SK-N-SH (cell line): ENCODE data around the gene CAMK2B. TPM values are rescaled to one million over a fixed set of nuclear protein-coding genes. Genes with fewer than 3 reads are reported as not detected.
A peak's percentile ranks its signal among the peaks of the same experiment; 100 is the strongest.

Source experiments
- CTCF ChIA-PET: fragments of 300-600, 350-600 bp; formaldehyde crosslinking; extraction: SDS; loops from one replicate; lab custom pipeline; 2021; lab: Yijun Ruan, JAX
- POLR2A ChIA-PET: fragments of 350-600 bp; sonication (Branson Sonifier 250); formaldehyde crosslinking; extraction: SDS; loops from one replicate; lab custom pipeline; 2020; ENCODE audit warnings: antibody characterized with exemption, inconsistent platforms; lab: Yijun Ruan, JAX
- DNase-seq: peaks from one replicate; pipeline ENCODE4 v3.0.0; 2012
- H2AFZ ChIP-seq: fragments of 200-600 bp; sonication (generic); 2 replicates; pipeline ENCODE4 v1.8.1; 2016; ENCODE audit warnings: antibody characterized with exemption, mild to moderate bottlenecking, low read depth
- H3F3A ChIP-seq: fragments of 200-600 bp; sonication (generic); replicated peaks from 2 replicates; pipeline ENCODE3; 2016; ENCODE audit warnings: antibody characterized with exemption, mild to moderate bottlenecking; ENCODE audit not compliant: insufficient read depth
- H3K27ac ChIP-seq, 2 experiments: fragments of 200-500 bp in 1 of 2; fragments of 200-600 bp in 1 of 2; sonication (Bioruptor generic) in 1 of 2; sonication (generic), shearing (Covaris generic) in 1 of 2; 2 replicates each; pipeline versions ENCODE4 v1.5.1 to v1.6.1; 2014 to 2016; ENCODE audit warnings: low read depth in 2 of 2, inconsistent platforms in 1 of 2, low read length in 1 of 2, mild to moderate bottlenecking in 1 of 2, mixed read lengths in 1 of 2
- H3K27me3 ChIP-seq: fragments of 200-600 bp; sonication (generic), shearing (Covaris generic); 2 replicates; pipeline ENCODE4 v1.6.1; 2016; ENCODE audit warnings: mixed run types; ENCODE audit not compliant: insufficient read depth
- H3K36me3 ChIP-seq, 2 experiments: fragments of 200-500 bp in 1 of 2; fragments of 200-600 bp in 1 of 2; sonication (Bioruptor generic) in 1 of 2; sonication (generic) in 1 of 2; replicated peaks in 1 of 2; 2 replicates each; pipeline versions ENCODE3 to v1.5.1; 2014 to 2016; ENCODE audit warnings: low read length in 1 of 2, mild to moderate bottlenecking in 1 of 2; ENCODE audit not compliant: insufficient read depth in 2 of 2, control insufficient read depth in 1 of 2
- H3K4me1 ChIP-seq, 2 experiments: fragments of 200-500 bp in 1 of 2; fragments of 200-600 bp in 1 of 2; sonication (Bioruptor generic) in 1 of 2; sonication (generic), shearing (Covaris generic) in 1 of 2; 2 replicates each; pipeline versions ENCODE4 v1.5.1 to v1.6.1; 2014 to 2016; ENCODE audit warnings: low read depth in 1 of 2, low read length in 1 of 2, mixed run types in 1 of 2; ENCODE audit not compliant: insufficient read depth in 2 of 2, control insufficient read depth in 1 of 2
- H3K4me2 ChIP-seq: fragments of 200-600 bp; sonication (generic), shearing (Covaris generic); 2 replicates; pipeline ENCODE4 v1.6.1; 2017; ENCODE audit warnings: mixed run types
- H3K4me3 ChIP-seq, 2 experiments: fragments of 200-500 bp in 1 of 2; fragments of 200-600 bp in 1 of 2; sonication (Bioruptor generic) in 1 of 2; sonication (generic), shearing (Covaris generic) in 1 of 2; 2 replicates each; pipeline versions ENCODE4 v1.5.1 to v1.8.1; 2014 to 2016; ENCODE audit warnings: low read depth in 2 of 2, inconsistent platforms in 1 of 2, low read length in 1 of 2, mild to moderate bottlenecking in 1 of 2, mixed read lengths in 1 of 2, moderate library complexity in 1 of 2
- H3K79me2 ChIP-seq: fragments of 200-600 bp; sonication (generic); 2 replicates; pipeline ENCODE4 v1.8.1; 2017; ENCODE audit warnings: mild to moderate bottlenecking; ENCODE audit not compliant: insufficient read depth
- H3K9ac ChIP-seq: fragments of 200-600 bp; sonication (generic); 2 replicates; pipeline ENCODE4 v1.6.1; 2017; ENCODE audit warnings: mixed run types
- H3K9me2 ChIP-seq: fragments of 200-600 bp; sonication (generic); 2 replicates; pipeline ENCODE4 v1.6.1; 2017; ENCODE audit warnings: mixed run types
- H3K9me3 ChIP-seq: fragments of 200-600 bp; sonication (generic); 2 replicates; pipeline ENCODE4 v1.6.1; 2017; ENCODE audit warnings: mixed run types, mild to moderate bottlenecking, moderate library complexity
- H4K20me1 ChIP-seq: fragments of 200-600 bp; sonication (generic); 2 replicates; pipeline ENCODE4 v1.6.1; 2017; ENCODE audit warnings: mild to moderate bottlenecking, mixed run types; ENCODE audit not compliant: insufficient read depth
- EP300 ChIP-seq, 2 experiments: IDR thresholded peaks; 2 replicates each; pipeline versions ENCODE4 v1.4.0 to v1.6.1; 2012; ENCODE audit warnings: borderline replicate concordance in 1 of 2, low read depth in 1 of 2, low read length in 1 of 2
- POLR2AphosphoS5 ChIP-seq: IDR thresholded peaks from 2 replicates; pipeline ENCODE4 v1.6.1; 2012; ENCODE audit warnings: low read depth, low read length
- SIN3A ChIP-seq: IDR thresholded peaks from 2 replicates; pipeline ENCODE4 v1.6.1; 2012; ENCODE audit warnings: low read depth, mild to moderate bottlenecking, low read length, moderate library complexity, borderline replicate concordance
- ZBTB33 ChIP-seq: IDR thresholded peaks from 2 replicates; pipeline ENCODE4 v1.4.0; 2012; ENCODE audit warnings: low read depth, borderline replicate concordance
- WGBS: methylation state at CpG from one replicate; pipeline ENCODE4 v1.1.6; 2017; ENCODE audit warnings: low lambda C conversion rate; 5-methylcytosine and 5-hydroxymethylcytosine counted together
- polyA plus RNA-seq, 3 experiments: library from polyadenylated mRNA; depleted of rRNA; stranded (reverse); fragments of >200 nt; gene quantifications; 2 replicates each; pipeline ENCODE4 v1.2.3, GENCODE V29; 2012
- TF ChIP-seq, protein P1 (sequence below): IDR thresholded peaks from 2 replicates; pipeline ENCODE4 v1.6.1; 2012; ENCODE audit warnings: mild to moderate bottlenecking, low read depth, low read length, moderate library complexity
- TF ChIP-seq, protein P2 (sequence below): fragments of 150-350 bp; IDR thresholded peaks from 2 replicates; pipeline ENCODE4 v1.6.1; 2016; ENCODE audit warnings: mild to moderate bottlenecking, low read depth, low read length
- TF ChIP-seq, protein P3 (sequence below): fragments of 200-600 bp; sonication (generic); IDR thresholded peaks from 2 replicates; pipeline ENCODE4 v1.6.1; 2017; ENCODE audit warnings: antibody characterized with exemption, mild to moderate bottlenecking, moderate library complexity

CAMK2B gene
- polyA plus RNA-seq, 1 of the 3 experiments (the other 2 are of a cell fraction), result 0.20 TPM

- no peak overlapping the region for H3K9ac ChIP-seq
- no peaks in the 10 kb centered on the region for H3F3A ChIP-seq
- no peaks in the 10 kb centered on the region for H3K9me3 ChIP-seq
- H3K9me2 ChIP-seq, result no peaks in the 10 kb centered on the region
- TF ChIP-seq EP300 (IDR thresholded peaks at IDR 0.05; ENCODE audit: borderline replicate concordance in 1 of 2, low read depth in 1 of 2, low read length in 1 of 2), result no peak
- TF ChIP-seq SIN3A, result no peak
- TF ChIP-seq, protein P1, sequence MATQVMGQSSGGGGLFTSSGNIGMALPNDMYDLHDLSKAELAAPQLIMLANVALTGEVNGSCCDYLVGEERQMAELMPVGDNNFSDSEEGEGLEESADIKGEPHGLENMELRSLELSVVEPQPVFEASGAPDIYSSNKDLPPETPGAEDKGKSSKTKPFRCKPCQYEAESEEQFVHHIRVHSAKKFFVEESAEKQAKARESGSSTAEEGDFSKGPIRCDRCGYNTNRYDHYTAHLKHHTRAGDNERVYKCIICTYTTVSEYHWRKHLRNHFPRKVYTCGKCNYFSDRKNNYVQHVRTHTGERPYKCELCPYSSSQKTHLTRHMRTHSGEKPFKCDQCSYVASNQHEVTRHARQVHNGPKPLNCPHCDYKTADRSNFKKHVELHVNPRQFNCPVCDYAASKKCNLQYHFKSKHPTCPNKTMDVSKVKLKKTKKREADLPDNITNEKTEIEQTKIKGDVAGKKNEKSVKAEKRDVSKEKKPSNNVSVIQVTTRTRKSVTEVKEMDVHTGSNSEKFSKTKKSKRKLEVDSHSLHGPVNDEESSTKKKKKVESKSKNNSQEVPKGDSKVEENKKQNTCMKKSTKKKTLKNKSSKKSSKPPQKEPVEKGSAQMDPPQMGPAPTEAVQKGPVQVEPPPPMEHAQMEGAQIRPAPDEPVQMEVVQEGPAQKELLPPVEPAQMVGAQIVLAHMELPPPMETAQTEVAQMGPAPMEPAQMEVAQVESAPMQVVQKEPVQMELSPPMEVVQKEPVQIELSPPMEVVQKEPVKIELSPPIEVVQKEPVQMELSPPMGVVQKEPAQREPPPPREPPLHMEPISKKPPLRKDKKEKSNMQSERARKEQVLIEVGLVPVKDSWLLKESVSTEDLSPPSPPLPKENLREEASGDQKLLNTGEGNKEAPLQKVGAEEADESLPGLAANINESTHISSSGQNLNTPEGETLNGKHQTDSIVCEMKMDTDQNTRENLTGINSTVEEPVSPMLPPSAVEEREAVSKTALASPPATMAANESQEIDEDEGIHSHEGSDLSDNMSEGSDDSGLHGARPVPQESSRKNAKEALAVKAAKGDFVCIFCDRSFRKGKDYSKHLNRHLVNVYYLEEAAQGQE, result no peak
- no peak for TF ChIP-seq ZBTB33
- TF ChIP-seq POLR2AphosphoS5, result no peak
- TF ChIP-seq, protein P2, sequence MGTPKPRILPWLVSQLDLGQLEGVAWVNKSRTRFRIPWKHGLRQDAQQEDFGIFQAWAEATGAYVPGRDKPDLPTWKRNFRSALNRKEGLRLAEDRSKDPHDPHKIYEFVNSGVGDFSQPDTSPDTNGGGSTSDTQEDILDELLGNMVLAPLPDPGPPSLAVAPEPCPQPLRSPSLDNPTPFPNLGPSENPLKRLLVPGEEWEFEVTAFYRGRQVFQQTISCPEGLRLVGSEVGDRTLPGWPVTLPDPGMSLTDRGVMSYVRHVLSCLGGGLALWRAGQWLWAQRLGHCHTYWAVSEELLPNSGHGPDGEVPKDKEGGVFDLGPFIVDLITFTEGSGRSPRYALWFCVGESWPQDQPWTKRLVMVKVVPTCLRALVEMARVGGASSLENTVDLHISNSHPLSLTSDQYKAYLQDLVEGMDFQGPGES, result no peak
- TF ChIP-seq, protein P3, sequence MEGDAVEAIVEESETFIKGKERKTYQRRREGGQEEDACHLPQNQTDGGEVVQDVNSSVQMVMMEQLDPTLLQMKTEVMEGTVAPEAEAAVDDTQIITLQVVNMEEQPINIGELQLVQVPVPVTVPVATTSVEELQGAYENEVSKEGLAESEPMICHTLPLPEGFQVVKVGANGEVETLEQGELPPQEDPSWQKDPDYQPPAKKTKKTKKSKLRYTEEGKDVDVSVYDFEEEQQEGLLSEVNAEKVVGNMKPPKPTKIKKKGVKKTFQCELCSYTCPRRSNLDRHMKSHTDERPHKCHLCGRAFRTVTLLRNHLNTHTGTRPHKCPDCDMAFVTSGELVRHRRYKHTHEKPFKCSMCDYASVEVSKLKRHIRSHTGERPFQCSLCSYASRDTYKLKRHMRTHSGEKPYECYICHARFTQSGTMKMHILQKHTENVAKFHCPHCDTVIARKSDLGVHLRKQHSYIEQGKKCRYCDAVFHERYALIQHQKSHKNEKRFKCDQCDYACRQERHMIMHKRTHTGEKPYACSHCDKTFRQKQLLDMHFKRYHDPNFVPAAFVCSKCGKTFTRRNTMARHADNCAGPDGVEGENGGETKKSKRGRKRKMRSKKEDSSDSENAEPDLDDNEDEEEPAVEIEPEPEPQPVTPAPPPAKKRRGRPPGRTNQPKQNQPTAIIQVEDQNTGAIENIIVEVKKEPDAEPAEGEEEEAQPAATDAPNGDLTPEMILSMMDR, result no peak
- CTCF ChIA-PET, result interaction anchor here (1.8 kb wide), 2 partner anchors 23 to 47 kb away, joined by 4 to 6 read pairs; no protein-coding TSS in a partner anchor
- no peak overlapping the region for H2AFZ ChIP-seq
- H3K27me3 ChIP-seq, result peaks cover 12% of the 10 kb centered on the region
- peaks cover 0 to 80% of the 10 kb centered on the region in 2 experiments; a peak in 2 of 4 replicates for H3K4me1 ChIP-seq
- WGBS, result 61% methylated on average over 12 of the region's 17 CpGs
- peak; percentile 29 for DNase-seq
- H3K79me2 ChIP-seq, result no peaks in the 10 kb centered on the region
- no peak overlapping the region for H3K4me3 ChIP-seq
- no peaks in the 10 kb centered on the region for H4K20me1 ChIP-seq
- no peak overlapping the region for H3K27ac ChIP-seq
- POLR2A ChIA-PET, result no interaction called here
- no peaks in the 10 kb centered on the region for H3K36me3 ChIP-seq
- H3K4me2 ChIP-seq, result no peak overlapping the region
Observed at GRCh38 chr7:44287488-44288380, 37.7 kb downstream of the CAMK2B start.
